HL-60 (cell line): Measurements from ENCODE around the gene FGF22.

Experiments used
- POLR2AphosphoS5 ChIP-seq: IDR thresholded peaks from 2 replicates; pipeline ENCODE4 v1.6.1; 2012; ENCODE audit warnings: low read depth
- TF ChIP-seq, protein P1 (sequence below): IDR thresholded peaks from one replicate; pipeline ENCODE4 v1.5.1; 2011; ENCODE audit warnings: low read length, control low read depth, inconsistent platforms; ENCODE audit not compliant: insufficient read depth
- TF ChIP-seq, protein P2 (sequence below): IDR thresholded peaks from 2 replicates; pipeline ENCODE4 v1.6.1; 2012; ENCODE audit warnings: low read depth; ENCODE audit not compliant: insufficient replicate concordance

- TF ChIP-seq, protein P1, sequence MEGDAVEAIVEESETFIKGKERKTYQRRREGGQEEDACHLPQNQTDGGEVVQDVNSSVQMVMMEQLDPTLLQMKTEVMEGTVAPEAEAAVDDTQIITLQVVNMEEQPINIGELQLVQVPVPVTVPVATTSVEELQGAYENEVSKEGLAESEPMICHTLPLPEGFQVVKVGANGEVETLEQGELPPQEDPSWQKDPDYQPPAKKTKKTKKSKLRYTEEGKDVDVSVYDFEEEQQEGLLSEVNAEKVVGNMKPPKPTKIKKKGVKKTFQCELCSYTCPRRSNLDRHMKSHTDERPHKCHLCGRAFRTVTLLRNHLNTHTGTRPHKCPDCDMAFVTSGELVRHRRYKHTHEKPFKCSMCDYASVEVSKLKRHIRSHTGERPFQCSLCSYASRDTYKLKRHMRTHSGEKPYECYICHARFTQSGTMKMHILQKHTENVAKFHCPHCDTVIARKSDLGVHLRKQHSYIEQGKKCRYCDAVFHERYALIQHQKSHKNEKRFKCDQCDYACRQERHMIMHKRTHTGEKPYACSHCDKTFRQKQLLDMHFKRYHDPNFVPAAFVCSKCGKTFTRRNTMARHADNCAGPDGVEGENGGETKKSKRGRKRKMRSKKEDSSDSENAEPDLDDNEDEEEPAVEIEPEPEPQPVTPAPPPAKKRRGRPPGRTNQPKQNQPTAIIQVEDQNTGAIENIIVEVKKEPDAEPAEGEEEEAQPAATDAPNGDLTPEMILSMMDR: no peak
- no peak for TF ChIP-seq POLR2AphosphoS5
- TF ChIP-seq, protein P2, sequence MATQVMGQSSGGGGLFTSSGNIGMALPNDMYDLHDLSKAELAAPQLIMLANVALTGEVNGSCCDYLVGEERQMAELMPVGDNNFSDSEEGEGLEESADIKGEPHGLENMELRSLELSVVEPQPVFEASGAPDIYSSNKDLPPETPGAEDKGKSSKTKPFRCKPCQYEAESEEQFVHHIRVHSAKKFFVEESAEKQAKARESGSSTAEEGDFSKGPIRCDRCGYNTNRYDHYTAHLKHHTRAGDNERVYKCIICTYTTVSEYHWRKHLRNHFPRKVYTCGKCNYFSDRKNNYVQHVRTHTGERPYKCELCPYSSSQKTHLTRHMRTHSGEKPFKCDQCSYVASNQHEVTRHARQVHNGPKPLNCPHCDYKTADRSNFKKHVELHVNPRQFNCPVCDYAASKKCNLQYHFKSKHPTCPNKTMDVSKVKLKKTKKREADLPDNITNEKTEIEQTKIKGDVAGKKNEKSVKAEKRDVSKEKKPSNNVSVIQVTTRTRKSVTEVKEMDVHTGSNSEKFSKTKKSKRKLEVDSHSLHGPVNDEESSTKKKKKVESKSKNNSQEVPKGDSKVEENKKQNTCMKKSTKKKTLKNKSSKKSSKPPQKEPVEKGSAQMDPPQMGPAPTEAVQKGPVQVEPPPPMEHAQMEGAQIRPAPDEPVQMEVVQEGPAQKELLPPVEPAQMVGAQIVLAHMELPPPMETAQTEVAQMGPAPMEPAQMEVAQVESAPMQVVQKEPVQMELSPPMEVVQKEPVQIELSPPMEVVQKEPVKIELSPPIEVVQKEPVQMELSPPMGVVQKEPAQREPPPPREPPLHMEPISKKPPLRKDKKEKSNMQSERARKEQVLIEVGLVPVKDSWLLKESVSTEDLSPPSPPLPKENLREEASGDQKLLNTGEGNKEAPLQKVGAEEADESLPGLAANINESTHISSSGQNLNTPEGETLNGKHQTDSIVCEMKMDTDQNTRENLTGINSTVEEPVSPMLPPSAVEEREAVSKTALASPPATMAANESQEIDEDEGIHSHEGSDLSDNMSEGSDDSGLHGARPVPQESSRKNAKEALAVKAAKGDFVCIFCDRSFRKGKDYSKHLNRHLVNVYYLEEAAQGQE: no peak
Observed at GRCh38 chr19:618247-618619, 21.4 kb upstream of the FGF22 start.
